ENCODE data around the gene CREG2. TPM values are rescaled to one million over a fixed set of nuclear protein-coding genes. Genes with fewer than 3 reads are reported as not detected.
A peak's percentile ranks its signal among the peaks of the same experiment; 100 is the strongest.

The CREG2 gene
- total and polyA plus RNA-seq, 7 experiments from 2014 or later = 0.56 TPM; not detected in 6

- H3K27me3 Mint-ChIP-seq = peaks cover 0 to 4% (median 0%) of the 10 kb centered on the region in 5 donors
Observed at GRCh38 chr2:101308432-101309210, 78.7 kb downstream of the CREG2 start, which contains the start of gene RNF149. Gene RNF149, minus strand, starts transcription at chr2:101308701. Its CDS starts 113 bp downstream, at chr2:101308588.

GRCh38 chr2:101307950-101308431, 79.3 kb downstream of the CREG2 start:
- Mint-ChIP-seq H3K36me3 (peaks cover 0 to 30% (median 6%) of the 10 kb centered on the region in 5 donors), H3K27me3 (no peaks in the 10 kb centered on the region), H3K9me3 (no peaks in the 10 kb centered on the region), H3K4me3 (peak overlapping the region; percentile 91 to 100 (median 98)), H3K27ac (peak overlapping the region; percentile 91 to 99 (median 98)), H3K4me1 (peaks cover 56 to 83% (median 76%) of the 10 kb centered on the region in 7 donors)
- Histone ChIP-seq H3K27ac (ENCODE audit: low read depth, low read length) (peak overlapping the region; percentile 88), H3K9me3 (ENCODE audit: control insufficient read depth in 2 of 3, low read length in 3 of 3) (no peaks in the 10 kb centered on the region), H3K36me3 (ENCODE audit: control insufficient read depth in 2 of 3, insufficient read depth in 3 of 3, low read length in 3 of 3) (peaks cover 0 to 5% (median 0%) of the 10 kb centered on the region in 3 experiments), H3K4me1 (ENCODE audit: control insufficient read depth in 2 of 2, insufficient read depth in 2 of 2, low read length in 2 of 2) (peaks cover 60 to 63% of the 10 kb centered on the region in 2 donors), H3K4me3 (ENCODE audit: low read length) (peak overlapping the region; percentile 84), H3K27me3 (ENCODE audit: control insufficient read depth in 2 of 2, insufficient read depth in 2 of 2, low read length in 2 of 2) (no peaks in the 10 kb centered on the region)
- DNase-seq (peak in 5 of 9 donors; percentile 24 to 44 (median 38)), ATAC-seq (peak; percentile 3)
- ChIA-PET POLR2A (interaction anchor here (0.7 to 4.8 kb wide), 13 partner anchors 9 to 391 kb away, joined by 3 to 104 read pairs (median 4); partner anchors contain the start of gene CNOT11), CTCF (interaction anchor here (1.5 kb wide), 1 partner anchor 22 kb away, joined by 9 read pairs; no protein-coding TSS in a partner anchor)
- intact Hi-C loops (cut with micrococcal nuclease) = loop anchor here (1.0 to 5.0 kb wide), 17 partner anchors 19 to 745 kb away; partner anchors contain the start of genes MAP4K4 (in 2 of the 2), RPL31 (in 2 of the 2), CNOT11 (in 1 of the 2) and CREG2 (in 1 of the 2)

More at GRCh38 chr2:101308432-101309210, 78.7 kb downstream of the CREG2 start, which contains the start of gene RNF149:
- ChIA-PET POLR2A (interaction anchor here (0.6 to 4.8 kb wide), 19 partner anchors 9 to 390 kb away, joined by 3 to 104 read pairs (median 3); partner anchors contain the start of gene CNOT11), CTCF (interaction anchor here (0.6 to 1.5 kb wide), 3 partner anchors 22 to 294 kb away, joined by 3 to 9 read pairs (median 3); partner anchors contain the start of gene CNOT11)
- intact Hi-C loops (cut with micrococcal nuclease) = loop anchor here (1.0 to 5.0 kb wide), 11 partner anchors 20 to 745 kb away; partner anchors contain the start of genes MAP4K4 (in 2 of the 2), CREG2 (in 1 of the 2) and RPL31 (in 1 of the 2)
- Histone ChIP-seq H3K27ac (ENCODE audit: low read depth, low read length) (peak within 1 kb of the TSS; percentile 88), H3K4me3 (ENCODE audit: low read length) (peak within 1 kb of the TSS; percentile 84), H3K27me3 (ENCODE audit: control insufficient read depth in 2 of 2, insufficient read depth in 2 of 2, low read length in 2 of 2) (no peaks in the 10 kb centered on the region), H3K9me3 (ENCODE audit: control insufficient read depth in 2 of 3, low read length in 3 of 3) (no peaks in the 10 kb centered on the region), H3K4me1 (ENCODE audit: control insufficient read depth in 2 of 2, insufficient read depth in 2 of 2, low read length in 2 of 2) (peaks cover 60 to 63% of the 10 kb centered on the region in 2 donors), H3K36me3 (ENCODE audit: control insufficient read depth in 2 of 3, insufficient read depth in 3 of 3, low read length in 3 of 3) (peaks cover 0 to 5% (median 0%) of the 10 kb centered on the region in 3 experiments)
- Mint-ChIP-seq H3K9me3 (peaks cover 0 to 2% (median 0%) of the 10 kb centered on the region in 11 donors), H3K36me3 (peaks cover 0 to 30% (median 6%) of the 10 kb centered on the region in 5 donors), H3K4me3 (peak within 1 kb of the TSS; percentile 91 to 100 (median 98)), H3K4me1 (peaks cover 56 to 83% (median 74%) of the 10 kb centered on the region in 7 donors), H3K27ac (peak within 1 kb of the TSS; percentile 91 to 99 (median 98))
- DNase-seq (peak; percentile 80 to 98 (median 86)), ATAC-seq (peak; percentile 84)

GRCh38 chr2:101307503-101307902, 79.8 kb downstream of the CREG2 start:
- peaks cover 57 to 84% (median 79%) of the 10 kb centered on the region in 7 donors for H3K4me1 Mint-ChIP-seq
- Histone ChIP-seq H3K4me3 (ENCODE audit: low read length) (peak overlapping the region; percentile 84), H3K27ac (ENCODE audit: low read depth, low read length) (peak overlapping the region; percentile 88), H3K4me1 (ENCODE audit: control insufficient read depth in 2 of 2, insufficient read depth in 2 of 2, low read length in 2 of 2) (peaks cover 60 to 63% of the 10 kb centered on the region in 2 donors), H3K9me3 (ENCODE audit: control insufficient read depth in 2 of 3, low read length in 3 of 3) (no peaks in the 10 kb centered on the region), H3K27me3 (ENCODE audit: control insufficient read depth in 2 of 2, insufficient read depth in 2 of 2, low read length in 2 of 2) (no peaks in the 10 kb centered on the region), H3K36me3 (ENCODE audit: control insufficient read depth in 2 of 3, insufficient read depth in 3 of 3, low read length in 3 of 3) (peaks cover 0 to 5% (median 0%) of the 10 kb centered on the region in 3 experiments)
- ChIA-PET POLR2A (interaction anchor here (1.0 to 4.8 kb wide), 9 partner anchors 9 to 55 kb away, joined by 3 to 104 read pairs (median 7); partner anchors contain the start of gene CNOT11), CTCF (interaction anchor here (1.5 kb wide), 1 partner anchor 23 kb away, joined by 9 read pairs; no protein-coding TSS in a partner anchor)
- peak overlapping the region; percentile 91 to 100 (median 98) for H3K4me3 Mint-ChIP-seq
- H3K9me3 Mint-ChIP-seq = no peaks in the 10 kb centered on the region
- H3K27ac Mint-ChIP-seq = peak overlapping the region; percentile 91 to 99 (median 98)
- intact Hi-C loops (cut with micrococcal nuclease) = loop anchor here (1.0 to 5.0 kb wide), 13 partner anchors 19 to 725 kb away; partner anchors contain the start of genes MAP4K4 (in 2 of the 2), RPL31 (in 2 of the 2), CNOT11 (in 1 of the 2) and TBC1D8 (in 1 of the 2)
- H3K36me3 Mint-ChIP-seq = peaks cover 0 to 32% (median 6%) of the 10 kb centered on the region in 5 donors
- DNase-seq (no peak), ATAC-seq (no peak)
- no peaks in the 10 kb centered on the region for H3K27me3 Mint-ChIP-seq

GRCh38 chr2:101306410-101306809, 80.9 kb downstream of the CREG2 start:
- peaks cover 55 to 84% (median 79%) of the 10 kb centered on the region in 7 donors for H3K4me1 Mint-ChIP-seq
- H3K27me3 Mint-ChIP-seq = no peaks in the 10 kb centered on the region
- peaks cover 54 to 65% of the 10 kb centered on the region in 2 donors for H3K4me1 ChIP-seq (ENCODE audit: control insufficient read depth in 2 of 2, insufficient read depth in 2 of 2, low read length in 2 of 2)
- DNase-seq (peak in 2 of 9 donors; percentile 33 to 42), ATAC-seq (no peak)
- H3K27ac Mint-ChIP-seq = peak overlapping the region; percentile 91 to 99 (median 98)
- H3K4me3 ChIP-seq (ENCODE audit: low read length) = peak overlapping the region; percentile 84
- peaks cover 0 to 5% (median 0%) of the 10 kb centered on the region in 3 experiments for H3K36me3 ChIP-seq (ENCODE audit: control insufficient read depth in 2 of 3, insufficient read depth in 3 of 3, low read length in 3 of 3)
- no peaks in the 10 kb centered on the region for H3K9me3 ChIP-seq (ENCODE audit: control insufficient read depth in 2 of 3, low read length in 3 of 3)
- POLR2A ChIA-PET = interaction anchor here (0.9 to 2.6 kb wide), 10 partner anchors 18 to 54 kb away, joined by 3 to 16 read pairs (median 4); no protein-coding TSS in a partner anchor
- H3K27me3 ChIP-seq (ENCODE audit: control insufficient read depth in 2 of 2, insufficient read depth in 2 of 2, low read length in 2 of 2) = no peaks in the 10 kb centered on the region
- H3K9me3 Mint-ChIP-seq = no peaks in the 10 kb centered on the region
- H3K4me3 Mint-ChIP-seq = peak overlapping the region; percentile 91 to 100 (median 98)
- H3K36me3 Mint-ChIP-seq = peaks cover 0 to 37% (median 6%) of the 10 kb centered on the region in 5 donors
- CTCF ChIA-PET = no interaction called here
- peak overlapping the region; percentile 88 for H3K27ac ChIP-seq (ENCODE audit: low read depth, low read length)
- intact Hi-C loops (cut with micrococcal nuclease) = loop anchor here (1.0 to 5.0 kb wide), 10 partner anchors 8 to 724 kb away; partner anchors contain the start of genes MAP4K4 (in 2 of the 2), RPL31 (in 1 of the 2) and TBC1D8 (in 1 of the 2)

GRCh38 chr2:101305492-101306078, 81.7 kb downstream of the CREG2 start:
- H3K4me1 ChIP-seq (ENCODE audit: control insufficient read depth in 2 of 2, insufficient read depth in 2 of 2, low read length in 2 of 2) = peaks cover 51 to 65% of the 10 kb centered on the region in 2 donors
- H3K4me3 Mint-ChIP-seq = peak overlapping the region; percentile 91 to 100 (median 98)
- CTCF ChIA-PET = no interaction called here

More at GRCh38 chr2:101305492-101306078, 81.7 kb downstream of the CREG2 start:
- no peak for ATAC-seq
- Histone ChIP-seq H3K27ac (ENCODE audit: low read depth, low read length) (peak overlapping the region; percentile 88), H3K36me3 (ENCODE audit: control insufficient read depth in 2 of 3, insufficient read depth in 3 of 3, low read length in 3 of 3) (peaks cover 0 to 5% (median 0%) of the 10 kb centered on the region in 3 experiments), H3K4me3 (ENCODE audit: low read length) (peak overlapping the region; percentile 84), H3K9me3 (ENCODE audit: control insufficient read depth in 2 of 3, low read length in 3 of 3) (no peaks in the 10 kb centered on the region), H3K27me3 (ENCODE audit: control insufficient read depth in 2 of 2, insufficient read depth in 2 of 2, low read length in 2 of 2) (no peaks in the 10 kb centered on the region)
- Mint-ChIP-seq H3K4me1 (peaks cover 54 to 84% (median 79%) of the 10 kb centered on the region in 7 donors), H3K27ac (peak overlapping the region; percentile 91 to 99 (median 98)), H3K36me3 (peaks cover 0 to 39% (median 6%) of the 10 kb centered on the region in 5 donors), H3K27me3 (no peaks in the 10 kb centered on the region), H3K9me3 (no peaks in the 10 kb centered on the region)
- no peak for DNase-seq
- POLR2A ChIA-PET = interaction anchor here (1.0 to 2.6 kb wide), 7 partner anchors 18 to 523 kb away, joined by 3 to 16 read pairs (median 6); no protein-coding TSS in a partner anchor
- intact Hi-C loops (cut with micrococcal nuclease) = loop anchor here (1.0 to 5.0 kb wide), 10 partner anchors 7 to 723 kb away; partner anchors contain the start of genes MAP4K4 (in 2 of the 2), RPL31 (in 1 of the 2) and TBC1D8 (in 1 of the 2)

All from naive thymus-derived CD4-positive, alpha-beta T cell (primary cell).